Measurements from ENCODE around the gene FCHSD2.

DNA sequence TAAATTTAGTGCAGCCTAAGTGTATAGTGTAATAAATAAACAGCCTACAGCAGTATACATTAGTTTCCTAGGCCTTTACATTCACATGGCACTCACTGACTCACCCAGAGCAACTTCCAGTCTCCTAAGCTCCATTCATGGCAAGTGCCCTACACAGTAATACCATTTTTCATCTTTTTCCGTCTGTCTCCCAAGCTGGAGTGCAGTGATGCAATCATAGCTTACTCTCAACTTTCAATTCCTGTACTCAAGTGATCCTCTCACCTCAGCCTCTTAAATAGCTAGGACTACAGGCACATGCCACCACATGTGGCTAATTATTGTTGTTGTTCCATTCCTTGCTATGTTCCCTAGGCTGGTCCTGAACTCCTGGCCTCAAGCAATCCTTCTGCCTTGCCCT, 54.4 kb downstream of the FCHSD2 start:
- no peak for TF ChIP-seq POLR2A (IDR thresholded peaks at IDR 0.05)
- TF ChIP-seq, protein P1, sequence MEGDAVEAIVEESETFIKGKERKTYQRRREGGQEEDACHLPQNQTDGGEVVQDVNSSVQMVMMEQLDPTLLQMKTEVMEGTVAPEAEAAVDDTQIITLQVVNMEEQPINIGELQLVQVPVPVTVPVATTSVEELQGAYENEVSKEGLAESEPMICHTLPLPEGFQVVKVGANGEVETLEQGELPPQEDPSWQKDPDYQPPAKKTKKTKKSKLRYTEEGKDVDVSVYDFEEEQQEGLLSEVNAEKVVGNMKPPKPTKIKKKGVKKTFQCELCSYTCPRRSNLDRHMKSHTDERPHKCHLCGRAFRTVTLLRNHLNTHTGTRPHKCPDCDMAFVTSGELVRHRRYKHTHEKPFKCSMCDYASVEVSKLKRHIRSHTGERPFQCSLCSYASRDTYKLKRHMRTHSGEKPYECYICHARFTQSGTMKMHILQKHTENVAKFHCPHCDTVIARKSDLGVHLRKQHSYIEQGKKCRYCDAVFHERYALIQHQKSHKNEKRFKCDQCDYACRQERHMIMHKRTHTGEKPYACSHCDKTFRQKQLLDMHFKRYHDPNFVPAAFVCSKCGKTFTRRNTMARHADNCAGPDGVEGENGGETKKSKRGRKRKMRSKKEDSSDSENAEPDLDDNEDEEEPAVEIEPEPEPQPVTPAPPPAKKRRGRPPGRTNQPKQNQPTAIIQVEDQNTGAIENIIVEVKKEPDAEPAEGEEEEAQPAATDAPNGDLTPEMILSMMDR (IDR thresholded peaks at IDR 0.05): no peak
